ENCODE measurements around the gene GRIP1. TPM values are rescaled to one million over a fixed set of nuclear protein-coding genes. Genes with fewer than 3 reads are reported as not detected.

GRIP1 gene
- total and polyA plus RNA-seq, 5 donors from 2014 or later = 0.21 to 1.1 (median 0.41) TPM; not detected in 1

DNA sequence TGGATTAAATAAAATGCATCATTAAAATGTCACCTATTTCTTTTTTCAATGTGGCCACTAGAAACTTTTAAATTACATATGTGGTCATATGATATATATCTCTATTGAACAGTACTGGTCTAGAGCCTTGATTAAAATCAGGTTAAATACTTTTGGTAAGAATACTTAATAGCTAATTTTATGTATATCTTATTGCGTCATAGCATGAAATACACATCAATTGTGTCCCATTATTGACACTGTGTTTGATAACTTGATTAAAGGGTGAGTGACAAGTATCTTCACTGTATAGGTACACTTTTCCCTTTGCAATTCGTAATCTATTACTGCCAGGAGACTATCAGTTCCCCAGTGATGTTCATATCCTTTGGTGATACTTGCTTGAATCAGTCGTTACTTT is 381.0 kb downstream of the GRIP1 start:
- no peak overlapping the region for H3K27ac Mint-ChIP-seq

More for the DNA sequence above, 381.0 kb downstream of the GRIP1 start:
- DNase-seq = no peak
- H3K36me3 ChIP-seq (ENCODE audit: control insufficient read depth, insufficient read depth, low read length) = no peaks in the 10 kb centered on the region
- no peak overlapping the region for H3K27ac ChIP-seq (ENCODE audit: insufficient read depth, low read length, poor library complexity, severe bottlenecking)
- Mint-ChIP-seq H3K36me3 (no peaks in the 10 kb centered on the region), H3K9me3 (peaks cover 0 to 1% (median 0%) of the 10 kb centered on the region in 7 donors), H3K27me3 (no peaks in the 10 kb centered on the region), H3K4me3 (no peak overlapping the region), H3K4me1 (peaks cover 9 to 43% (median 27%) of the 10 kb centered on the region in 4 donors)
- H3K9me3 ChIP-seq (ENCODE audit: control insufficient read depth in 2 of 2, low read length in 2 of 2) = no peaks in the 10 kb centered on the region
- H3K4me1 ChIP-seq (ENCODE audit: control insufficient read depth, insufficient read depth, low read length, poor library complexity, severe bottlenecking) = peaks cover 18% of the 10 kb centered on the region
- H3K4me3 ChIP-seq (ENCODE audit: low read depth, low read length) = no peak overlapping the region
- ATAC-seq (ENCODE audit: low read depth in 2 of 2) = no peak
- H3K27me3 ChIP-seq (ENCODE audit: control insufficient read depth, insufficient read depth, low read length) = no peaks in the 10 kb centered on the region

Measured in CD4-positive, CD25-positive, alpha-beta regulatory T cell (primary cell).